Peyer's patch (tissue), 4 donors: ENCODE measurements around the gene TSPAN32. TPM values are rescaled to one million over a fixed set of nuclear protein-coding genes. Genes with fewer than 3 reads are reported as not detected.

Experiments
- DNase-seq, 3 donors: peaks; one replicate each; pipeline ENCODE4 v3.0.0-alpha.2; 2017 to 2019
- H3K27ac ChIP-seq, 4 donors: fragments of 200-600 bp; sonication (generic); one replicate each; pipeline ENCODE4 v1.5.1; 2016 to 2019
- H3K27me3 ChIP-seq, 2 donors: fragments of 200-600 bp; sonication (generic); one replicate each; pipeline ENCODE4 v1.5.1; 2019
- H3K36me3 ChIP-seq, 3 donors: fragments of 200-600 bp; sonication (generic); one replicate each; pipeline ENCODE4 v1.5.1; 2016 to 2019
- H3K4me1 ChIP-seq, 4 donors: fragments of 200-600 bp; sonication (generic); one replicate each; pipeline ENCODE4 v1.5.1; 2016 to 2019
- H3K4me3 ChIP-seq, 4 donors: fragments of 200-600 bp; sonication (generic); 1 replicate in 3 of 4; 2 replicates in 1 of 4; pipeline ENCODE4 v1.5.1; 2016 to 2019; ENCODE audit warnings: mild to moderate bottlenecking in 1 of 4
- H3K9me3 ChIP-seq, 4 donors: fragments of 200-600 bp; sonication (generic); one replicate each; pipeline ENCODE4 v1.5.1; 2016 to 2019; ENCODE audit warnings: mild to moderate bottlenecking in 1 of 4
- CTCF ChIP-seq, 6 experiments: fragments of 450-650 bp in 4 of 6; fragments of 200-600 bp in 2 of 6; sonication (generic) in 1 of 6; IDR thresholded peaks; one replicate each; pipeline ENCODE4 v1.5.1; 2017 to 2019; ENCODE audit warnings: antibody characterized with exemption in 6 of 6, mild to moderate bottlenecking in 3 of 6, moderate library complexity in 1 of 6
- POLR2A ChIP-seq, 2 donors: fragments of 450-650 bp; IDR thresholded peaks; one replicate each; pipeline ENCODE4 v1.5.1; 2017; ENCODE audit warnings: antibody characterized with exemption in 2 of 2, mild to moderate bottlenecking in 2 of 2, moderate library complexity in 2 of 2
- total RNA-seq, 4 donors: library from RNA; depleted of rRNA; stranded (reverse); fragments of >200 nt; gene quantifications; one replicate each; pipeline ENCODE4 v1.1.0, GENCODE V29; 2016

Gene TSPAN32
- total RNA-seq, 4 donors from 2014 or later: 1.6 to 1.7 TPM; not detected in 2

DNA sequence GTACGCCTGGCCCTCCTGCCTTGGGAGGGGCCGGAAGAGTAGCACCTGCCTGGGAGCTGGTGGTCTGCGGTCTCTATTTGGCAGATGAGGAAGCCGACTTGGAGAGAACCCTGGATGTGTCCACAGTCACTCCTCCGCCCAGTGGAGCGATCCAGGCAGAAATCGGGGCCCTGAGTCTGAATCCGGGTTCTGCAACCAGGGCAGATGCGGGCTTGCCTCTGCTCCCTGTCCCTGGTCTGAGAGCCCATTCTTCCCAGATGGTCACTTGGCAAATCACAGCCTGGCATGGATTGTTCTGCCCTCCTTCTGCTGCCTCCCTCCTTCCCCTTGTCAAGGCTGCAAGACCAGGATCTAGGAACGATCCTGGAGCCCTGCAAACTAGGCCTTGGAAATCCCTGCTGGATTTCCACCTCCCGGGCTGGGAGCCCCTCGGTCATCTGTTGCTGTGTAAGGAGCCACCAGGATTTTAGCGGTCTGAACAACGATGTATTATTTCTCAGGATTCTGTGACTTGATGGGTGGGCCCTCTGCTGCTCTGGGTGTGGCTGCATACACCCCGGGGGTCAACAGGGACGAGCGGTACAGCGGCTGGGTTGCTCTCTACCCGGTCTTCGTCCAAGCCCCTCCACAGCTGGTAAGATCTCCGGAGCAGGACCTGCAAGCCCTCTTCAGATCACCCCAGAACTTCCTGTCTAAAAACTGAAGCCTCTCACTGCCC lies 29.4 kb upstream of the TSPAN32 start:
- Histone ChIP-seq H3K4me1 (peaks cover 0 to 36% (median 17%) of the 10 kb centered on the region in 4 donors), H3K4me3 (no peak overlapping the region), H3K36me3 (no peaks in the 10 kb centered on the region), H3K27ac (no peak overlapping the region), H3K9me3 (no peaks in the 10 kb centered on the region), H3K27me3 (peaks cover 0 to 16% of the 10 kb centered on the region in 2 donors)
- no peak for TF ChIP-seq POLR2A (IDR thresholded peaks at IDR 0.05)
- no peak for TF ChIP-seq CTCF (IDR thresholded peaks at IDR 0.05)
- DNase-seq: peak in 2 of 3 donors; percentile 6 to 48

DNA sequence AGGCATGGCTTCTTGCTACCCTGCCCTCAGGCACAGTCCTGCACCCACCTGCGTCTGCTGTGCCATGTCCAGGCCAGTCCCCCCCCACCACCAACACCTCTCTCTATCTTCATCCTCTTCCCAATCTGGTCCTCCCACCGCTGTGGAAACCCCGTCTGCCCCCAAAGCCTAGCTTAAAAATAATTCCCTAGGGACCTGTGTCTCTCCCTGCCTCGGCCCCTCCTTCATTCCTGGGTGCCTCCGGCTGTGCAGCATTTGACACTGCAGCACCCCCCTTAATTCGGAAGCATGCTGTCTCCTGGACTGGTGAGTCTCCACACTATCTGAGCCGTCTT lies 28.9 kb upstream of the TSPAN32 start:
- no peak for TF ChIP-seq CTCF (IDR thresholded peaks at IDR 0.05)
- TF ChIP-seq POLR2A (IDR thresholded peaks at IDR 0.05): no peak
- Histone ChIP-seq H3K4me3 (no peak overlapping the region), H3K9me3 (no peaks in the 10 kb centered on the region), H3K27ac (no peak overlapping the region), H3K36me3 (no peaks in the 10 kb centered on the region), H3K27me3 (peaks cover 0 to 16% of the 10 kb centered on the region in 2 donors), H3K4me1 (peaks cover 0 to 33% (median 17%) of the 10 kb centered on the region in 4 donors)
- DNase-seq: peak in 2 of 3 donors; percentile 3 to 27

DNA sequence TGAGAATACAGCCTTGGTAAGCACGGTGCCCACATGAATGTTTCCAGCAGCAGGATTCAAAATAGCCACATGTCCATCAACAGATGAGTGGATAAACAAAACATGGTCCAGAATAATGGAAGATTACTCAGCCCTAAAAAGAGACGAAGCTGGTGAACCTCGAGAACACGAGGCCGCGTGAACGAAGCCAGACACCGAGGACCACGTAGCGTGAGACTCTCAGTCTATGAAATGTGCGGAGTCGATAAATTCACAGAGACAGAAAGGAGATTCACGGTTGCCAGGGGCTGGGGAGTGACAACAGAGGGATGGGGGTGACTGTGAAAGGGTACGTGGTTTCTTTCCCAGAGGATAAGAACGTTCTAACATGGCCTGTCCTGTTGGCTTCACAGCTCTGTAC lies 28.5 kb upstream of the TSPAN32 start:
- Histone ChIP-seq H3K27me3 (peaks cover 0 to 16% of the 10 kb centered on the region in 2 donors), H3K4me1 (peaks cover 0 to 29% (median 17%) of the 10 kb centered on the region in 4 donors), H3K9me3 (no peaks in the 10 kb centered on the region), H3K27ac (no peak overlapping the region), H3K4me3 (no peak overlapping the region), H3K36me3 (no peaks in the 10 kb centered on the region)
- TF ChIP-seq CTCF (IDR thresholded peaks at IDR 0.05) (no peak), POLR2A (IDR thresholded peaks at IDR 0.05) (no peak)
- peak in 1 of 3 donors; percentile 6 for DNase-seq

DNA sequence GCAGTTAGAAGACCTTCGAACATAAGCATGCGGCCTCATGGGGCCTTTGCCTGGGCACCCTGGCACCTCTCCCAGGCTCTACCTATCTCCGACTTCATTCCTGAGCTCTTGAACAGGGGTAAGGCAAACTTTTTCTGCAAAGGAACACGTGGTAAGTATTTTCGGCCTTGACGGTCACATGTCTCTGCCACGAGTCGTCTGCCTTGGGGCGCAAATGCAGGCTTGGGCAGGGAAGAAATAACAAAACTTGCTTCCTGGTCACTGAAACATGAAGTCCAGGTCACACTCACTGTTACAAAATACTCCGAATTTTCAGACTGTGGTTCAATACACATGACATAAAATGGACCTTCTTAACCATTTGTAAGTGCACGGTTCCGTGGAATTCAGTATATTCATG lies 28.0 kb upstream of the TSPAN32 start:
- no peak overlapping the region for H3K27ac ChIP-seq
- no peak overlapping the region for H3K4me3 ChIP-seq
- H3K4me1 ChIP-seq: peaks cover 0 to 24% (median 16%) of the 10 kb centered on the region in 4 donors
- peak in 1 of 3 donors; percentile 12 for DNase-seq
- H3K27me3 ChIP-seq: peaks cover 0 to 16% of the 10 kb centered on the region in 2 donors
- H3K36me3 ChIP-seq: no peaks in the 10 kb centered on the region
- TF ChIP-seq POLR2A (IDR thresholded peaks at IDR 0.05) (no peak), CTCF (IDR thresholded peaks at IDR 0.05) (no peak)
- no peaks in the 10 kb centered on the region for H3K9me3 ChIP-seq

- H3K4me3 ChIP-seq: no peak overlapping the region
- DNase-seq: peak in 2 of 3 donors; percentile 6 to 29
- H3K27ac ChIP-seq: no peak overlapping the region
- no peaks in the 10 kb centered on the region for H3K9me3 ChIP-seq
- H3K36me3 ChIP-seq: no peaks in the 10 kb centered on the region
- no peak for TF ChIP-seq CTCF (IDR thresholded peaks at IDR 0.05)
- TF ChIP-seq POLR2A (IDR thresholded peaks at IDR 0.05): no peak
- H3K27me3 ChIP-seq: peaks cover 0 to 10% of the 10 kb centered on the region in 2 donors
- H3K4me1 ChIP-seq: peaks cover 0 to 6% (median 3%) of the 10 kb centered on the region in 4 donors
Observed at GRCh38 chr11:2275334-2276279, 26.2 kb upstream of the TSPAN32 start.
